Renal cortical epithelial cell (primary cell): ENCODE measurements around the gene UBE2K. TPM values are rescaled to one million over a fixed set of nuclear protein-coding genes. Genes with fewer than 3 reads are reported as not detected.
"Not testable (repeated sequence)": the region's sequence is repeated elsewhere in the genome, so short reads cannot be mapped to it uniquely, and the experiment has no call there.

Experiments
- DNase-seq: peaks from one replicate; pipeline ENCODE4 v3.0.0-alpha.2; 2011; ENCODE audit warnings: low read depth
- total RNA-seq: library from RNA; depleted of rRNA; stranded (reverse); fragments of >200 nt; gene quantifications from 2 replicates; pipeline ENCODE4 v1.2.3, GENCODE V29; 2014

The UBE2K gene
- total RNA-seq = 22.7 and 52.9 TPM in 2 replicates

GRCh38 chr4:39697740-39698423 lies at the start of gene UBE2K:
TSS of gene UBE2K (plus strand) at chr4:39698136. CDS start at chr4:39698328, 192 bp downstream.
- peak; percentile 60 for DNase-seq

- DNase-seq = no peak
Measured at GRCh38 chr4:39648213-39648612, 49.7 kb upstream of the UBE2K start.

GRCh38 chr4:39648827-39649558 lies 48.9 kb upstream of the UBE2K start:
- DNase-seq = no peak

- no peak for DNase-seq
Measured at GRCh38 chr4:39649639-39650265, 48.2 kb upstream of the UBE2K start.

- DNase-seq = not testable (repeated sequence)
Measured at GRCh38 chr4:39651586-39651985, 46.4 kb upstream of the UBE2K start.

GRCh38 chr4:39655211-39655610 lies 42.7 kb upstream of the UBE2K start:
- DNase-seq = no peak

GRCh38 chr4:39655876-39656275 lies 42.1 kb upstream of the UBE2K start:
- DNase-seq = no peak

GRCh38 chr4:39656638-39657037 lies 41.3 kb upstream of the UBE2K start:
- not testable (repeated sequence) for DNase-seq

- no peak for DNase-seq
Measured at GRCh38 chr4:39657465-39657864, 40.5 kb upstream of the UBE2K start.

GRCh38 chr4:39658756-39659155 lies 39.2 kb upstream of the UBE2K start:
- peak; percentile 25 for DNase-seq

- DNase-seq = no peak
Measured at GRCh38 chr4:39660045-39660444, 37.9 kb upstream of the UBE2K start.

GRCh38 chr4:39660757-39661156 lies 37.2 kb upstream of the UBE2K start:
- DNase-seq = no peak

GRCh38 chr4:39662683-39663082 lies 35.3 kb upstream of the UBE2K start:
- DNase-seq = no peak

- peak; percentile 66 for DNase-seq
Measured at GRCh38 chr4:39664828-39665731, 32.9 kb upstream of the UBE2K start.

- DNase-seq = no peak
Measured at GRCh38 chr4:39667706-39668105, 30.2 kb upstream of the UBE2K start.

GRCh38 chr4:39668887-39669286 lies 29.0 kb upstream of the UBE2K start:
- DNase-seq = no peak

GRCh38 chr4:39670296-39670695 lies 27.6 kb upstream of the UBE2K start:
- not testable (repeated sequence) for DNase-seq

GRCh38 chr4:39675681-39676080 lies 22.3 kb upstream of the UBE2K start:
- DNase-seq = not testable (repeated sequence)

GRCh38 chr4:39681003-39681402 lies 16.9 kb upstream of the UBE2K start:
- not testable (repeated sequence) for DNase-seq

- no peak for DNase-seq
Measured at GRCh38 chr4:39682138-39682537, 15.8 kb upstream of the UBE2K start.

GRCh38 chr4:39685990-39686389 lies 11.9 kb upstream of the UBE2K start:
- no peak for DNase-seq

GRCh38 chr4:39687014-39687413 lies 10.9 kb upstream of the UBE2K start:
- no peak for DNase-seq
